Transverse colon (tissue), 4 donors: ENCODE data around the gene CEP70.

ENCODE experiments used
- POLR2AphosphoS5 ChIP-seq, 3 donors: sonication (generic); formaldehyde crosslinking; IDR thresholded peaks; one replicate each; pipeline ENCODE4 v1.6.1; 2016; ENCODE audit warnings: antibody characterized with exemption in 3 of 3
- TF ChIP-seq, protein P1 (sequence below), 5 experiments: fragments of 200-600 bp in 3 of 5; fragments of 450-650 bp in 2 of 5; sonication (generic) in 3 of 5; IDR thresholded peaks; 1 replicate in 2 of 5; 2 replicates in 3 of 5; pipeline ENCODE4 v1.5.1; 2016 to 2017; ENCODE audit warnings: antibody characterized with exemption in 5 of 5, inconsistent platforms in 3 of 5, mild to moderate bottlenecking in 2 of 5, moderate library complexity in 1 of 5

DNA sequence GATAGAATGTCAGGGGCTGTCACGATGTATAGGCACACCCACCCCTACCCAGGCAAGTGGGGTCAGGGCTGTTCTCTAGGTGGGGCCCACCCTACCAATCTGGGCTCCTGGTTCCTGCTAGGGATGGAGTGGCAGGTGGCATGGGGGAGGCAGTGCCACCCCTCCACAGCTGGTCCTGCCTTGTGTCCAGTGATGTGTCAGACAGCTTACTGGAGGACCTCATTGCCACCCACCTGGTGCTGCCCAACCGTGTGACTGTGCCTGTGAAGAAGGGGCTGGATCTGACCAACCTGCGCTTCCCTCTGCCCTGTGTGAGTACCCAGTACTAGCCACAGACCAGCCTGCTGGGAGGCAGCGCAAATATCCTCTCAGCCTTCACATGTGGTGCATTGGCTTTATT is 132.2 kb downstream of the CEP70 start:
- TF ChIP-seq, protein P1, sequence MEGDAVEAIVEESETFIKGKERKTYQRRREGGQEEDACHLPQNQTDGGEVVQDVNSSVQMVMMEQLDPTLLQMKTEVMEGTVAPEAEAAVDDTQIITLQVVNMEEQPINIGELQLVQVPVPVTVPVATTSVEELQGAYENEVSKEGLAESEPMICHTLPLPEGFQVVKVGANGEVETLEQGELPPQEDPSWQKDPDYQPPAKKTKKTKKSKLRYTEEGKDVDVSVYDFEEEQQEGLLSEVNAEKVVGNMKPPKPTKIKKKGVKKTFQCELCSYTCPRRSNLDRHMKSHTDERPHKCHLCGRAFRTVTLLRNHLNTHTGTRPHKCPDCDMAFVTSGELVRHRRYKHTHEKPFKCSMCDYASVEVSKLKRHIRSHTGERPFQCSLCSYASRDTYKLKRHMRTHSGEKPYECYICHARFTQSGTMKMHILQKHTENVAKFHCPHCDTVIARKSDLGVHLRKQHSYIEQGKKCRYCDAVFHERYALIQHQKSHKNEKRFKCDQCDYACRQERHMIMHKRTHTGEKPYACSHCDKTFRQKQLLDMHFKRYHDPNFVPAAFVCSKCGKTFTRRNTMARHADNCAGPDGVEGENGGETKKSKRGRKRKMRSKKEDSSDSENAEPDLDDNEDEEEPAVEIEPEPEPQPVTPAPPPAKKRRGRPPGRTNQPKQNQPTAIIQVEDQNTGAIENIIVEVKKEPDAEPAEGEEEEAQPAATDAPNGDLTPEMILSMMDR (IDR thresholded peaks at IDR 0.05) = no peak
- TF ChIP-seq POLR2AphosphoS5 (IDR thresholded peaks at IDR 0.05) = no peak
